ENCODE data around the gene CD68.

DNA sequence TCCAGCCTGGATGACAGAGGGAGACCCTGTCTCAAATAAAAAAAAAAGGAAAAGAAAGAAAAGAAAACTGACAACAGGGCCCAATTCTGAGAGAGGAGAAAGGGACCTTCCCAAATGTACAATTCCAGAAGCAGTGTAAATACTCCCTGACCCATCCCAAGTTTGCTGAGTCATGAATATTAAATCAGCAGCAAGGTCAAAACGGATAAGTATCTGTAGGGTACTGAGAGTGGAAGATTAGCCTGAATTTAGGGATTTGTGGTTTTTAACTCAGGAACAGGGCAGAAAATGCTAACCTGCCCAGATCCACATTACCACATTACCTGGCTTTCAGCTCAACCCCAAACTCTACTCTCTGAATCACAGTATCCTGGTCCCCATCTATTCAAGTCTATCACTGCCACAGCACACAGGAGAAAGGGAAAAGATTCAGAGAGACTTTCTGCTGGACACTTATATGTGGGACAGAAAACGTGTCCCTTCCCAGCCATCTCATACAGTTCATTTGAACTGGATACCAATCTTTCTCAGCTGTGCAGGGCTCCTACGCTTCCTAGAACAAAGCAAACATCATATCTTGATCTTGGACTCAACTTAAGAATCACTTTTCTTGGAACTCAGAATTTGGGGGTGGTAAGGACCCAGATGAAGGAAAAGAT, 32.3 kb downstream of the CD68 start:
- TF ChIP-seq, protein P1, sequence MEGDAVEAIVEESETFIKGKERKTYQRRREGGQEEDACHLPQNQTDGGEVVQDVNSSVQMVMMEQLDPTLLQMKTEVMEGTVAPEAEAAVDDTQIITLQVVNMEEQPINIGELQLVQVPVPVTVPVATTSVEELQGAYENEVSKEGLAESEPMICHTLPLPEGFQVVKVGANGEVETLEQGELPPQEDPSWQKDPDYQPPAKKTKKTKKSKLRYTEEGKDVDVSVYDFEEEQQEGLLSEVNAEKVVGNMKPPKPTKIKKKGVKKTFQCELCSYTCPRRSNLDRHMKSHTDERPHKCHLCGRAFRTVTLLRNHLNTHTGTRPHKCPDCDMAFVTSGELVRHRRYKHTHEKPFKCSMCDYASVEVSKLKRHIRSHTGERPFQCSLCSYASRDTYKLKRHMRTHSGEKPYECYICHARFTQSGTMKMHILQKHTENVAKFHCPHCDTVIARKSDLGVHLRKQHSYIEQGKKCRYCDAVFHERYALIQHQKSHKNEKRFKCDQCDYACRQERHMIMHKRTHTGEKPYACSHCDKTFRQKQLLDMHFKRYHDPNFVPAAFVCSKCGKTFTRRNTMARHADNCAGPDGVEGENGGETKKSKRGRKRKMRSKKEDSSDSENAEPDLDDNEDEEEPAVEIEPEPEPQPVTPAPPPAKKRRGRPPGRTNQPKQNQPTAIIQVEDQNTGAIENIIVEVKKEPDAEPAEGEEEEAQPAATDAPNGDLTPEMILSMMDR (IDR thresholded peaks at IDR 0.05; ENCODE audit: borderline replicate concordance, extremely low read depth, low read length, poor library complexity, severe bottlenecking) = no peak
- no peak for TF ChIP-seq EZH2 (IDR thresholded peaks at IDR 0.05; ENCODE audit: borderline replicate concordance, low read depth, low read length, severe bottlenecking)
